HG02885 (cell line): ENCODE results near the gene MAJIN.
"Not testable (repeated sequence)": the region's sequence is repeated elsewhere in the genome, so short reads cannot be mapped to it uniquely, and the experiment has no call there.

Experiments
- ATAC-seq: cut with Tn5 transposase; IDR thresholded peaks from one replicate; pipeline ENCODE4 v1.9.1; 2021; ENCODE audit warnings: mild to moderate bottlenecking; ENCODE audit not compliant: unreplicated experiment, poor library complexity

The MAJIN gene

DNA sequence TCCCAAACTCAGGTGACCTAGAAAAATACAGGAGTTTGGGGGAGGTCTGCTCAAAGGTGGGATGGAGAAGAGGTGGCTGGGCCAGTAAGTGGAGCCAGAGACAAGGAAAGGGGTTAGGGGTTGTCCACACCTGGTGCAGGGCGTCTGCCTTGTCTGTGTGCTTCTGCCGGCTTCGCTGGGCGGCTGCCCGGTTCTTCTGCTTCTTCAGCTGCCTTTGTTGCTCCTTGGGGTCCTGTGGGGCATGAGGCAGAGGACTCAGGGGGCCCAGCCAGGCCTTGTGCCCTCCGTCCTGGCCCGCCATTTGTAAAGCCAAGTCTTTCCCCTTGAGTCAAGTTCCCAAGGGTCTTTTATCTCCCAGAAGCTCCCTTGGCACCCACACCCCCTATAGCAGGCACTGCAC lies 22.4 kb upstream of the MAJIN start:
- ATAC-seq = no peak

DNA sequence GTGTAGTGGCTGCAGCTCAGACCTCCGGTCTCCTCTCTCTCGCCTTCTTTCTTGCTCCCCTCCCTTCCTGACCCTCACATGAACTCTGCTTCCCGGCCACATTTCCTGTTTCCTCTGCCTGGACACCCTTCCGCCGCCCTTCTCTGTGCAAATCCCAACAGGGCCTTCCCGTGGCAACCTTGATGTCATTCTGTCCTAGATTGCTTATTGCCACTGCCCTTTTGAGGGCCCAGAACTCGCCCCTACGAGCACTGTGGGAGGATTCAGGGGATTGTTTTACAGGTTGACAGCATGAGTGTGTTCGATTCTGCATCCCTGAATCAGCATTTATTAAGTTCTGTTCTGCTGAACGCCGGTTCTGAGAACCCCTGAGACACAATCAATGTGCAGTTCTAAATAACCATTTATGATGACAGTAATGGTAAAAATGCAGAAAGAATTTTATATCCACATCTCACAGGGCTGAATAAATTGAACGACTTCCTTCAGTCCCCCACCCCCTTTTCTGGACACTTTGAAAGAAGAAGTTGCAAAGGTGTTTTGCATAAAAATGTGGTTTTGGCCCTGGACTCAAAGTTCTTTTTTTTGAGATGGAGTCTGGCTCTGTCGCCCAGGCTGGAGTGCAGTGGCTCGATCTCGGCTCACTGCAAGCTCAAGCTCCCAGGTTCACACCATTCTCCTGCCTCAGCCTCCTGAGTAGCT lies 18.5 kb upstream of the MAJIN start:
- no peak for ATAC-seq

DNA sequence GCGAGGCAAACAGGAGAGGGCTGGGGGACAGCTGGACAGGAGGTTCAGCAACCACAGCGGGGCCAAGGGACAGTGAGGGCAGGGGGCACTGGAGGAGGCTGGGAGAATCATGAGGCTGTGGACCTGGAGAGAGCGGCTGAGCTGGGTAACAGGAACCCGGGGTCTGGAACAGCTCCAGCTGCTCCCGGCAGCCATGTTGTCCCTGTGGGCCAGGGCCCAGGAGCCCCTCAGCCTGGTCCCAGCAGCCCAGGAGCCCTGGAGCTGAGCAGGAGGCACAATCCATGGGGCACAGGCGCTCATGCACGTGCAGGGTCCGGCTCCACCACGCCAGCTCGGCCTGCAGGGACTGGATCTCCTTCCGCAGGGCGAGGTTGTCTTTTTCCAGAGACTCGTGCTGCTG lies 17.5 kb upstream of the MAJIN start:
- ATAC-seq = no peak

- ATAC-seq = no peak
Observed at GRCh38 chr11:64987998-64988854, 16.3 kb upstream of the MAJIN start.

DNA sequence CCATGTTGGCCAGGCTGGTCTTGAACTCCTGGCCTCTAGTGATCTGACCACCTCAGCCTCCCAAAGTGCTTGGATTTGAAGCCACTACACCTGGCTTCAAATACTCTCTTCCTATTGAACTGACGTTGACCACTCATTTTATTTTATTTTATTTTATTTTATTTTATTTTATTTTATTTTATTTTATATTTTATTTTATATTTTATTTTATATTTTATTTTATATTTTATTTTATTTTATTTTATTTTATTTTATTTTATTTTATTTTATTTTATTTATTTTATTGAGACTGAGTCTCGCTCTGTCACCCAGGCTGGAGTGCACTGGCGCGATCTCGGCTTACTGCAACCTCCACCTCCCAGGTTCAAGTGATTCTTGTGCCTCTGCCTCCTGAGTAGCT lies 11.4 kb upstream of the MAJIN start:
- not testable (repeated sequence) for ATAC-seq

DNA sequence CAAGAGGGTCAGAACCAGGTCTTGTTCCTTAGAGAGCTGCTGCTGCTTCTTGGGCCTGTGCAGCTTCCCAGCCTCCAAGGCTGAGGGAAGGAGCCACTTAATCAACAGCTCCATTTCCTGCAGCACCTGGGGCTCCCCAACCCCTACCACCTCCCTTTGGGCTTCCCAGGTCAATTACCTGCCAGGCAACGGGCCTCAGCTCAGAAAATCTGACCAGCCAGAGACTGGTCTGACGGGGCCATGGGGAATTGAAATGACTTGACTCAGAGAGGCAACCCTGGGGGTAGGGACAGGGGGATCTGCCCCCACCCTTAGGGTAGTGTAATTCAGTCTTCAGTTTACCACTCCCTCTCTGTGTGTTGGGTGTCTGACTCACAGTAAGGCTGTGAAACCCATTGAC lies 4.7 kb upstream of the MAJIN start:
- no peak for ATAC-seq

DNA sequence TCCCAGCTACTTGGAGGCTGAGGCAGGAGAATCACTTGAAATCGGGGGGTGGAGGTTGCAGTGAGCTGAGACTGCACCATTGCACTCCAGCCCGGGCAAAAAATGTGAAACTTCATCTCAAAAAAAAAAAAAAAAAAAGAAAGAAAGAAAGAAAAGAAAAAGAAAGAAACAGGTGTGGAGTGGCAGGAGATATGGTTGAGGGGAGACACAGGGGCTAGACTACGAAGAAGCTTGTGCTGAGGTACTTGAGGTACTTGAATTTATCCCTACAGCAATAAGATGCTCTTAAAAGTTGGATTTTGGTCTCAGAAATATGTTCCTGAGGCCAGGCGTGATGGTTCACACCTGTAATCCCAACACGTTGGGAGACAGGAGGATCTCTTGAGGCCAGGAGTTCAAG lies 2.2 kb upstream of the MAJIN start:
- no peak for ATAC-seq

- no peak for ATAC-seq
Observed at GRCh38 chr11:64970731-64971151, 1.2 kb downstream of the MAJIN start.

DNA sequence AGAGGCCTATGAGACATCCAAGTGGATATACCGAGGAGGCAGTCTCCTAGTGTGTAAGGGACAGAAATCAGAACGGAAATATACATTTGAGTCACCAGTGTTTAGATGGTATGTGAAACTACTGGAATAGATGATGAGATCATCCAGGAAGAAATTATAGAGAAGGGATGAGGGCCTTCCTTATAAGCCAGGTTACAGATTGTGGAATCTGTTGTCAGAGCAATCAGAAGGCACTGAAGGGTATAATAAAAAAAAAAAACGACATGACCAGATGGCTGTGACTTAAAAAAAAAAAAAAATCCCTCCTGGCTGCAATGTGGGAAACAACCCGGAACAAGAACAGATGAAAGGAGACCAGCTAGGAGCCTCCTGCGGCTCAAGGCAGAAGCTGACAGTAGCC lies 2.7 kb downstream of the MAJIN start:
- no peak for ATAC-seq

GRCh38 chr11:64967375-64967774 lies 4.5 kb downstream of the MAJIN start:
- ATAC-seq = no peak

- ATAC-seq = no peak
Observed at GRCh38 chr11:64963072-64963631, 8.8 kb downstream of the MAJIN start.

DNA sequence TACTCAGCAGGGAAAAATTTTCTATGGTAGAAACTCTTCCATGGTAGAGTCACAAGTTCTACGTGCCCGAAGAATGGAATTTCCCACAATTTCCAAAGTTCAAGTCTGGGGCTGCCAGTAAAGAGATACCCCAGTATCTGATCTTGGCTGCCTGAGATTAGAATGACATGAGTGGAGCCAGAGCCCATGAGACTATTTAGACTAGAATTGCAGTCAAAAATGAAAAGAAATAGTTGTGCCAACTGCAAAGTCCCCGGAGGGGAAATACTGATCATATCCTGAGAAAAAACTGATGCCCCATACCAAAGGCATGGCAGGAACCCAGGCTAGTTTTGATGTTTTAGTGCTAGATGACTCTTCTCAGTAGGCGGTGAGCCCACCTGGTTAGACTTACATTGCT lies 11.2 kb downstream of the MAJIN start:
- ATAC-seq = no peak

GRCh38 chr11:64959498-64959897 lies 12.4 kb downstream of the MAJIN start:
- no peak for ATAC-seq

DNA sequence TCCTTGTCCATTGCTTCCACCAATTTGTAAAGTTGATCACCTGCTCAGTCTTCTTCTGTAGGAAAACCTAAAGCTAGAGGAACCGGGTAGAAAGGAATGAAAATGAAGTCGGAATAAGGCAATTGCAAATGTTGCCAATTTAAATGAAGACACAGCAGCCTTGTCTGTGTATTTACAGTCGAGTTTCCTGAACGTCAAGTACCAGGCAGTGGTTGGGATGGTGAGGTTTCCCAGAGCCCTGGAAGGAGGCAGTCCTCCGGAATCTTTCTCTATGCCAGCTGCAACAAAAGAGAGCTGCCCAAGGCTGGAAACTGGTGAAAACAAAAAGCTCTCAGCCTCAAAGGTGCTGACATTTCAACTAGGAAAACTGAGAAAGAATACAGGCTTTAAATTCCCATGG lies 17.7 kb downstream of the MAJIN start:
- ATAC-seq = no peak

GRCh38 chr11:64951529-64951928 lies 20.4 kb downstream of the MAJIN start:
- no peak for ATAC-seq

DNA sequence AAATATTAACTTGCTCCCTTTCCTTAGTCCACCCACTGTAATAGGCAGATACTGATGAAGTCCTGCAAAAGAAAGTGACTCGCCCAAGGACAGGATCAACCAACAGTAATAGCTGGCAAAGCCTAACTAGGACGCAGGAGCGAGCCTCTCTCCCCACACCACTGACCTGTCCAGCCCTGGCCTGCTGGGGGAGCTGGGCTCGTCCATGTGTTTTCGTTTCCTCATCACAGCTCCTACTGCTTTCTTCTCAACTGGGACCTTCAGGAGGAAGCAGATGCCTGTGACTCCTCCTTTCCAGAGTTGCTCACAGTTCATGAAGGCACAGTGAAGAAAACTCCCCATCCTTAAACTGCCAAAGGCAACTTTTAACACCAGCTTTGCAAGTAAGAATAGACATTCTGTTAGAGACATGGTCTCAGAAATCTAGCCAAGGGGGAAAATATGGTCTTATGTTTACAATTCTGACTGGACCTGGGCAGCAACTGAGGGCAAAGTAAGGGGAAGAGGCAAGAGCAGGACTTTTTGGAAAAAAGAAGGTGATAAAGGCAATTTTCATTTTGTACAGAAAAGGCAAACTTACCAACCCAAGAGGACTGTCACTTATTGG lies 24.6 kb downstream of the MAJIN start:
- no peak for ATAC-seq

- ATAC-seq = no peak
Observed at GRCh38 chr11:64936539-64936938, 35.4 kb downstream of the MAJIN start.

- no peak for ATAC-seq
Observed at GRCh38 chr11:64935359-64936081, 36.4 kb downstream of the MAJIN start, which contains the start of gene GPHA2. TSS of gene GPHA2 (minus strand) at chr11:64935893. CDS start at chr11:64935460, 433 bp downstream.

DNA sequence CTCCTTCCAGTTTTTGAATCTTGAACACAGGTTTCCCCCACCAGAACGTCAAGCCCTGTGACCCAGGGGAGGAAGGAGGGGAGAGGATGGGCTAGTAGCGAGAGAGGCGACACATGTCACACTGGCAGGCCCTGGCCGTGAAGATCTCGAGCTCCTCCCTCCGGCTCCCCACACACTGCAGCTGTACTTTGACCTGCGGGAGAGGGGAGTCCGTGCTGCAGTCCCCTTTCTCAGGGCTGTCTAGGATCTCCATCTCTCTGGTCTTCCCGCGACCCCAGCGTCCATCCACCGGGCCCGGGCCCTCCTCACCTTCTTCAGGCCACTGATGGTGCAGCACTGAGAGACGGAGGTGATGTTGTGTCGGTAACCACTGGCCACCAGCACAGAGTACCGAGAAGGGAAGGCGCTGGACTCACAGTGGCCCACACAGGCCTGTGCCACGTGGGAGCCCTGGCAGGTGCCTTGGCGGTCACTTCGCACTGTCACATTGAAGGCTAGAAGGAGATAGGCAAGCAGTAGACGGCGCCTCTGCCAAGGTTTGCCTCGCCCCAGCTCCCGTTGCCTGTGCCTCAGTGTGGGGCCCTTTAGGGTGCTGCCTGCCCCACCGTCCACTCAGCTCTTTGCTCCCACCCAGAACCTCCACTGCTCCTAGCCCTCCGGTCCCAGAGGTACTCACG lies 37.1 kb downstream of the MAJIN start:
- ATAC-seq = no peak
